OCI-LY3 (cell line): ENCODE results near the gene NRSN2.

Experiments used
- CTCF ChIP-seq: fragments of 200-600, 300-600 bp; sonication (generic); IDR thresholded peaks from 2 replicates; pipeline ENCODE4 v1.5.1; 2014; ENCODE audit warnings: antibody characterized with exemption, low read length, low read depth
- EZH2phosphoT487 ChIP-seq: fragments of 200-600 bp; shearing (Covaris generic); IDR thresholded peaks from 2 replicates; pipeline ENCODE4 v1.6.1; 2018; ENCODE audit warnings: antibody characterized with exemption, mixed run types, low read depth

GRCh38 chr20:328975-329695 lies 17.8 kb upstream of the NRSN2 start:
- no peak for TF ChIP-seq CTCF
- TF ChIP-seq EZH2phosphoT487, result no peak
